Measurements from ENCODE around the gene PTPRN2. TPM values are rescaled to one million over a fixed set of nuclear protein-coding genes. Genes with fewer than 3 reads are reported as not detected.

Gene PTPRN2
- total and polyA plus RNA-seq, 2 donors (not counting 3 experiments of a cell fraction or from before 2014, with no cell fraction given): 0.62 to 0.88 TPM

- H3K4me2 ChIP-seq (ENCODE audit: insufficient read depth, low read length): no peak overlapping the region
- H3K27me3 ChIP-seq (ENCODE audit: control insufficient read depth in 2 of 2, insufficient read depth in 2 of 2, low read length in 2 of 2): no peaks in the 10 kb centered on the region
- no peaks in the 10 kb centered on the region for H3K36me3 ChIP-seq (ENCODE audit: control insufficient read depth in 2 of 2, extremely low read depth in 1 of 2, insufficient read depth in 2 of 2, low read length in 2 of 2)
- no TSS peak for BruUV-seq (replicated peaks)
- no peak overlapping the region for H3K9ac ChIP-seq (replicated peaks; ENCODE audit: extremely low read depth, insufficient read depth, low read length)
- intact Hi-C loops (cut with micrococcal nuclease): no loop called here
- ChIA-PET CTCF (no interaction called here), POLR2A (no interaction called here)
- H3K4me1 ChIP-seq (ENCODE audit: control insufficient read depth, extremely low read depth, insufficient read depth, low read length): no peaks in the 10 kb centered on the region
- H3K27ac ChIP-seq (ENCODE audit: insufficient read depth, low read depth, low read length): no peak overlapping the region
- no peaks in the 10 kb centered on the region for H3K79me2 ChIP-seq (ENCODE audit: control insufficient read depth, insufficient read depth, low read length)
- H3K9me3 ChIP-seq (replicated peaks; ENCODE audit: control insufficient read depth, insufficient read depth, low read length): no peaks in the 10 kb centered on the region
- dilution Hi-C loops (cut with MboI; ENCODE audit: extremely low pct_ligation_motif_present, low sequenced_read_pairs): no loop called here
- H4K20me1 ChIP-seq (replicated peaks; ENCODE audit: control insufficient read depth, extremely low read depth, insufficient read depth, low read length): no peaks in the 10 kb centered on the region
- H3K4me3 ChIP-seq (replicated peaks in 1 of 3; ENCODE audit: insufficient read depth in 1 of 3, low read depth in 1 of 3, low read length in 3 of 3): no peak overlapping the region
- DNase-seq (ENCODE audit: low read depth, low spot score) (no peak), FAIRE-seq (no peak)
- no peak for TF ChIP-seq POLR2A (IDR thresholded peaks at IDR 0.05; ENCODE audit: low read depth, low read length)
- no peak overlapping the region for H2AFZ ChIP-seq (ENCODE audit: low read depth, low read length)
- no peaks in the 10 kb centered on the region for H3K9me1 ChIP-seq (replicated peaks; ENCODE audit: control insufficient read depth, extremely low read depth, insufficient read depth, low read length)
Observed at GRCh38 chr7:157650801-157651200, 936.8 kb downstream of the PTPRN2 start.

- Histone ChIP-seq H3K4me2 (ENCODE audit: insufficient read depth, low read length) (no peak overlapping the region), H2AFZ (ENCODE audit: low read depth, low read length) (no peak overlapping the region), H3K36me3 (ENCODE audit: control insufficient read depth in 2 of 2, extremely low read depth in 1 of 2, insufficient read depth in 2 of 2, low read length in 2 of 2) (no peaks in the 10 kb centered on the region), H3K4me3 (replicated peaks in 1 of 3; ENCODE audit: insufficient read depth in 1 of 3, low read depth in 1 of 3, low read length in 3 of 3) (no peak overlapping the region), H3K27ac (ENCODE audit: insufficient read depth, low read depth, low read length) (no peak overlapping the region), H3K4me1 (ENCODE audit: control insufficient read depth, extremely low read depth, insufficient read depth, low read length) (no peaks in the 10 kb centered on the region), H3K9ac (replicated peaks; ENCODE audit: extremely low read depth, insufficient read depth, low read length) (no peak overlapping the region), H3K9me3 (replicated peaks; ENCODE audit: control insufficient read depth, insufficient read depth, low read length) (peaks cover 2% of the 10 kb centered on the region), H3K79me2 (ENCODE audit: control insufficient read depth, insufficient read depth, low read length) (no peaks in the 10 kb centered on the region), H4K20me1 (replicated peaks; ENCODE audit: control insufficient read depth, extremely low read depth, insufficient read depth, low read length) (no peaks in the 10 kb centered on the region), H3K27me3 (ENCODE audit: control insufficient read depth in 2 of 2, insufficient read depth in 2 of 2, low read length in 2 of 2) (no peaks in the 10 kb centered on the region), H3K9me1 (replicated peaks; ENCODE audit: control insufficient read depth, extremely low read depth, insufficient read depth, low read length) (no peaks in the 10 kb centered on the region)
- TF ChIP-seq MAX (IDR thresholded peaks at IDR 0.05; ENCODE audit: insufficient read depth, insufficient read length): no peak
- no peak for TF ChIP-seq CTCF (IDR thresholded peaks at IDR 0.05; ENCODE audit: extremely low read depth in 1 of 2, insufficient read depth in 1 of 2, low read depth in 1 of 2, low read length in 2 of 2)
- TF ChIP-seq POLR2A (IDR thresholded peaks at IDR 0.05; ENCODE audit: low read depth, low read length): no peak
- no peak for TF ChIP-seq MYC (IDR thresholded peaks at IDR 0.05; ENCODE audit: low read depth, low read length)
- TF ChIP-seq POLR2AphosphoS5 (IDR thresholded peaks at IDR 0.05; ENCODE audit: insufficient read depth, low read depth, low read length): no peak
- TF ChIP-seq GATA2 (IDR thresholded peaks at IDR 0.05; ENCODE audit: insufficient read depth, insufficient read length, low read depth, low read length): no peak
- TF ChIP-seq FOS (IDR thresholded peaks at IDR 0.05; ENCODE audit: borderline replicate concordance, insufficient read depth, low read length): no peak
- TF ChIP-seq JUN (IDR thresholded peaks at IDR 0.05; ENCODE audit: borderline replicate concordance, insufficient read depth, insufficient read length, low read depth): no peak
- TF ChIP-seq EZH2 (IDR thresholded peaks at IDR 0.05; ENCODE audit: borderline replicate concordance, low read depth, low read length, severe bottlenecking): no peak
- dilution Hi-C loops (cut with MboI; ENCODE audit: extremely low pct_ligation_motif_present, low sequenced_read_pairs): no loop called here
- no TSS peak for BruUV-seq (replicated peaks)
- POLR2A ChIA-PET: no interaction called here
- intact Hi-C loops (cut with micrococcal nuclease): no loop called here
- FAIRE-seq (no peak), DNase-seq (ENCODE audit: low read depth, low spot score) (no peak)
- CTCF ChIA-PET: no interaction called here
Observed at GRCh38 chr7:157650131-157650631, 937.4 kb downstream of the PTPRN2 start.

Measured in endothelial cell of umbilical vein (primary cell).